DND-41 (cell line): ENCODE measurements around the gene EXOSC3.
"Not testable (repeated sequence)": the region's sequence is repeated elsewhere in the genome, so short reads cannot be mapped to it uniquely, and the experiment has no call there.

Experiments used
- ATAC-seq: fragments of 200-7000 bp; cut with Tn5 transposase; 3 replicates; pipeline ENCODE4 v1.9.1; 2021; ENCODE audit warnings: low read depth; ENCODE audit not compliant: insufficient read depth
- DNase-seq: peaks from one replicate; pipeline ENCODE4 v3.0.0-alpha.2; 2020
- H2AFZ ChIP-seq: 2 replicates; pipeline ENCODE4 v1.6.0; 2012; ENCODE audit warnings: low read depth, low read length
- H3K27ac ChIP-seq: 2 replicates; pipeline ENCODE4 v1.5.1; 2012; ENCODE audit warnings: low read length, inconsistent platforms
- H3K27me3 ChIP-seq: fragments of 200-600 bp; sonication (generic); 2 replicates; pipeline ENCODE4 v1.6.0; 2012; ENCODE audit warnings: low read length, mild to moderate bottlenecking, inconsistent platforms; ENCODE audit not compliant: insufficient read depth, poor library complexity
- H3K36me3 ChIP-seq: 2 replicates; pipeline ENCODE4 v1.5.1; 2012; ENCODE audit warnings: low read length, inconsistent platforms; ENCODE audit not compliant: insufficient read depth
- H3K4me1 ChIP-seq: 2 replicates; pipeline ENCODE4 v1.5.1; 2012; ENCODE audit warnings: mild to moderate bottlenecking, low read length; ENCODE audit not compliant: insufficient read depth
- H3K4me2 ChIP-seq: 2 replicates; pipeline ENCODE4 v1.6.0; 2012; ENCODE audit warnings: mild to moderate bottlenecking, moderate library complexity, low read length, inconsistent platforms; ENCODE audit not compliant: insufficient read depth
- H3K4me3 ChIP-seq, 2 experiments: fragments of 200-600 bp in 1 of 2; shearing (Covaris generic) in 1 of 2; 2 replicates each; pipeline ENCODE4 v1.5.1; 2012 to 2016; ENCODE audit warnings: inconsistent platforms in 2 of 2, low read length in 2 of 2, mild to moderate bottlenecking in 2 of 2, low read depth in 1 of 2, moderate library complexity in 1 of 2
- H3K79me2 ChIP-seq: 2 replicates; pipeline ENCODE4 v1.6.0; 2012; ENCODE audit warnings: low read length, inconsistent platforms; ENCODE audit not compliant: insufficient read depth
- H3K9ac ChIP-seq: 2 replicates; pipeline ENCODE4 v1.6.0; 2012; ENCODE audit warnings: low read depth, mild to moderate bottlenecking, inconsistent platforms, low read length, moderate library complexity
- H3K9me3 ChIP-seq: 2 replicates; pipeline ENCODE4 v1.5.1; 2012; ENCODE audit warnings: low read length, moderate library complexity, mild to moderate bottlenecking, inconsistent platforms; ENCODE audit not compliant: insufficient read depth, severe bottlenecking
- H4K20me1 ChIP-seq: 2 replicates; pipeline ENCODE4 v1.6.0; 2012; ENCODE audit warnings: low read length; ENCODE audit not compliant: insufficient read depth
- CTCF ChIP-seq: IDR thresholded peaks from 2 replicates; pipeline ENCODE4 v1.5.1; 2012; ENCODE audit warnings: borderline replicate concordance, low read length, moderate library complexity, mild to moderate bottlenecking; ENCODE audit not compliant: poor library complexity, severe bottlenecking; ENCODE audit errors: extremely low read depth
- EZH2 ChIP-seq: IDR thresholded peaks from 3 replicates; pipeline ENCODE4 v1.6.1; 2012; ENCODE audit warnings: borderline replicate concordance, low read depth, mild to moderate bottlenecking, moderate library complexity, low read length, inconsistent platforms; ENCODE audit not compliant: severe bottlenecking

EXOSC3 gene

GRCh38 chr9:37818849-37819248, 34.0 kb upstream of the EXOSC3 start:
- H3K27me3 ChIP-seq = no peaks in the 10 kb centered on the region
- H3K36me3 ChIP-seq = peaks cover 33% of the 10 kb centered on the region; the same call in 1 of the 2 replicates
- H3K4me3 ChIP-seq = no peak overlapping the region
- no peak overlapping the region for H3K9ac ChIP-seq
- no peak overlapping the region for H3K27ac ChIP-seq
- no peak for ATAC-seq
- H2AFZ ChIP-seq = no peak overlapping the region
- TF ChIP-seq EZH2 (no peak), CTCF (no peak)
- DNase-seq = no peak
- H4K20me1 ChIP-seq = no peaks in the 10 kb centered on the region
- H3K9me3 ChIP-seq = no peaks in the 10 kb centered on the region
- no peaks in the 10 kb centered on the region for H3K4me1 ChIP-seq
- no peak overlapping the region for H3K4me2 ChIP-seq
- peaks cover 24% of the 10 kb centered on the region for H3K79me2 ChIP-seq

GRCh38 chr9:37812773-37813379, 28.0 kb upstream of the EXOSC3 start:
- peaks cover 2% of the 10 kb centered on the region; the same call in 1 of the 2 replicates for H3K36me3 ChIP-seq
- H3K9me3 ChIP-seq = no peaks in the 10 kb centered on the region
- peaks cover 51% of the 10 kb centered on the region for H3K79me2 ChIP-seq
- H3K27me3 ChIP-seq = no peaks in the 10 kb centered on the region
- H3K27ac ChIP-seq = peak overlapping the region; percentile 26; the same call in 1 of the 2 replicates
- no peaks in the 10 kb centered on the region; the same call in 1 of the 2 replicates for H4K20me1 ChIP-seq
- DNase-seq = no peak
- no peak overlapping the region for H3K4me2 ChIP-seq
- no peak overlapping the region for H3K4me3 ChIP-seq
- H2AFZ ChIP-seq = no peak overlapping the region
- no peaks in the 10 kb centered on the region for H3K4me1 ChIP-seq
- H3K9ac ChIP-seq = no peak overlapping the region
- TF ChIP-seq EZH2 = no peak
- no peak for TF ChIP-seq CTCF
- no peak for ATAC-seq

GRCh38 chr9:37811906-37812476, 27.1 kb upstream of the EXOSC3 start:
- H3K36me3 ChIP-seq = peaks cover 5% of the 10 kb centered on the region; the same call in 1 of the 2 replicates
- H3K9me3 ChIP-seq = no peaks in the 10 kb centered on the region
- no peaks in the 10 kb centered on the region; the same call in 1 of the 2 replicates for H4K20me1 ChIP-seq
- no peak overlapping the region for H3K27ac ChIP-seq
- TF ChIP-seq CTCF (no peak), EZH2 (no peak)
- ATAC-seq (no peak), DNase-seq (no peak)
- H3K79me2 ChIP-seq = peaks cover 53% of the 10 kb centered on the region
- no peaks in the 10 kb centered on the region for H3K4me1 ChIP-seq
- no peak overlapping the region for H2AFZ ChIP-seq
- no peak overlapping the region for H3K4me3 ChIP-seq
- H3K4me2 ChIP-seq = no peak overlapping the region
- H3K27me3 ChIP-seq = no peaks in the 10 kb centered on the region
- no peak overlapping the region for H3K9ac ChIP-seq

- not testable (repeated sequence) for H3K4me2 ChIP-seq, H3K27ac ChIP-seq, H3K9ac ChIP-seq, H4K20me1 ChIP-seq, DNase-seq, ATAC-seq, H3K36me3 ChIP-seq, H2AFZ ChIP-seq, H3K4me1 ChIP-seq, H3K4me3 ChIP-seq, H3K9me3 ChIP-seq, H3K27me3 ChIP-seq
- H3K79me2 ChIP-seq = peaks cover 62% of the 10 kb centered on the region
Observed at GRCh38 chr9:37809676-37810075, 24.8 kb upstream of the EXOSC3 start.
